KOPT-K1 (cell line): ENCODE data around the gene ARPC1A.
"Not testable (repeated sequence)": the region's sequence is repeated elsewhere in the genome, so short reads cannot be mapped to it uniquely, and the experiment has no call there.

Source experiments
- H3K27ac ChIP-seq: fragments of 200-600 bp; sonication (generic); 2 replicates; pipeline ENCODE4 v1.5.1; 2016; ENCODE audit warnings: antibody characterized with exemption, mild to moderate bottlenecking, low read depth, low read length; ENCODE audit not compliant: poor library complexity, severe bottlenecking
- H3K36me3 ChIP-seq: fragments of 200-600 bp; sonication (generic); 2 replicates; pipeline ENCODE4 v1.5.1; 2017; ENCODE audit warnings: antibody characterized with exemption, mild to moderate bottlenecking, low read length, moderate library complexity; ENCODE audit not compliant: insufficient read depth
- H3K9me3 ChIP-seq: fragments of 200-600 bp; sonication (generic); 2 replicates; pipeline ENCODE4 v1.5.1; 2017; ENCODE audit warnings: antibody characterized with exemption, low read length, mild to moderate bottlenecking; ENCODE audit not compliant: insufficient read depth, poor library complexity, severe bottlenecking

Gene ARPC1A

GRCh38 chr7:99309111-99309510 lies 16.6 kb upstream of the ARPC1A start:
- H3K9me3 ChIP-seq = no peaks in the 10 kb centered on the region
- no peak overlapping the region for H3K27ac ChIP-seq
- no peaks in the 10 kb centered on the region for H3K36me3 ChIP-seq

- Histone ChIP-seq H3K27ac (no peak overlapping the region), H3K36me3 (no peaks in the 10 kb centered on the region), H3K9me3 (no peaks in the 10 kb centered on the region)
Observed at GRCh38 chr7:99310004-99310403, 15.7 kb upstream of the ARPC1A start.

- H3K27ac ChIP-seq = no peak overlapping the region
- H3K36me3 ChIP-seq = no peaks in the 10 kb centered on the region
- no peaks in the 10 kb centered on the region for H3K9me3 ChIP-seq
Observed at GRCh38 chr7:99311702-99312101, 14.0 kb upstream of the ARPC1A start.

GRCh38 chr7:99312316-99313203 lies 13.1 kb upstream of the ARPC1A start:
- Histone ChIP-seq H3K36me3 (no peaks in the 10 kb centered on the region), H3K27ac (no peak overlapping the region), H3K9me3 (no peaks in the 10 kb centered on the region)

- H3K27ac ChIP-seq = no peak overlapping the region
- no peaks in the 10 kb centered on the region for H3K9me3 ChIP-seq
- no peaks in the 10 kb centered on the region for H3K36me3 ChIP-seq
Observed at GRCh38 chr7:99313204-99313573, 12.5 kb upstream of the ARPC1A start.

- H3K9me3 ChIP-seq = no peaks in the 10 kb centered on the region
- no peaks in the 10 kb centered on the region for H3K36me3 ChIP-seq
- H3K27ac ChIP-seq = no peak overlapping the region
Observed at GRCh38 chr7:99314504-99314903, 11.2 kb upstream of the ARPC1A start.

- Histone ChIP-seq H3K9me3 (no peaks in the 10 kb centered on the region), H3K36me3 (no peaks in the 10 kb centered on the region), H3K27ac (no peak overlapping the region)
Observed at GRCh38 chr7:99320371-99320770, 5.3 kb upstream of the ARPC1A start.

- not testable (repeated sequence) for H3K27ac ChIP-seq, H3K36me3 ChIP-seq, H3K9me3 ChIP-seq
Observed at GRCh38 chr7:99322659-99323058, 3.0 kb upstream of the ARPC1A start.

- H3K36me3 ChIP-seq = peaks cover 11% of the 10 kb centered on the region
- no peaks in the 10 kb centered on the region for H3K9me3 ChIP-seq
- H3K27ac ChIP-seq = no peak overlapping the region
Observed at GRCh38 chr7:99324559-99324958, 1.1 kb upstream of the ARPC1A start.

- peak overlapping the region; percentile 85 for H3K27ac ChIP-seq
- peaks cover 14% of the 10 kb centered on the region for H3K36me3 ChIP-seq
- H3K9me3 ChIP-seq = no peaks in the 10 kb centered on the region
Observed at GRCh38 chr7:99325001-99325493, 651 bp upstream of the ARPC1A start.

GRCh38 chr7:99326408-99326782 lies 697 bp downstream of the ARPC1A start:
- Histone ChIP-seq H3K36me3 (peaks cover 27% of the 10 kb centered on the region), H3K27ac (peak overlapping the region; percentile 85), H3K9me3 (no peaks in the 10 kb centered on the region)

- H3K36me3 ChIP-seq = peaks cover 62% of the 10 kb centered on the region
- H3K27ac ChIP-seq, H3K9me3 ChIP-seq: not testable (repeated sequence)
Observed at GRCh38 chr7:99330314-99330961, 4.7 kb downstream of the ARPC1A start.

- no peaks in the 10 kb centered on the region for H3K9me3 ChIP-seq
- H3K27ac ChIP-seq = no peak overlapping the region
- H3K36me3 ChIP-seq = peaks cover 67% of the 10 kb centered on the region
Observed at GRCh38 chr7:99331002-99331401, 5.3 kb downstream of the ARPC1A start.

GRCh38 chr7:99339595-99339994 lies 13.9 kb downstream of the ARPC1A start:
- no peaks in the 10 kb centered on the region for H3K9me3 ChIP-seq
- no peak overlapping the region for H3K27ac ChIP-seq
- H3K36me3 ChIP-seq = peaks cover 99% of the 10 kb centered on the region

GRCh38 chr7:99340659-99341058 lies 15.0 kb downstream of the ARPC1A start:
- Histone ChIP-seq H3K36me3 (peaks cover 100% of the 10 kb centered on the region), H3K9me3 (no peaks in the 10 kb centered on the region), H3K27ac (no peak overlapping the region)
